Cardiac muscle cell (in vitro differentiated cells and primary cell): ENCODE results near the gene CNOT2. TPM values are rescaled to one million over a fixed set of nuclear protein-coding genes. Genes with fewer than 3 reads are reported as not detected.

Experiments
- DNase-seq, 2 donors: peaks; one replicate each; pipeline versions ENCODE4 v3.0.0 to v3.0.0-alpha.2; 2010 to 2017; ENCODE audit warnings: low read depth in 1 of 2, low spot score in 1 of 2
- H3K27ac ChIP-seq: fragments of 200-600 bp; sonication (generic); 2 replicates; pipeline ENCODE4 v1.5.1; 2016
- H3K27me3 ChIP-seq: fragments of 200-600 bp; sonication (generic); 2 replicates; pipeline ENCODE4 v1.6.0; 2016; ENCODE audit warnings: control low read depth
- H3K36me3 ChIP-seq: fragments of 200-600 bp; sonication (generic); 2 replicates; pipeline ENCODE4 v1.5.1; 2016; ENCODE audit warnings: control low read depth
- H3K4me1 ChIP-seq: fragments of 200-600 bp; sonication (generic); 2 replicates; pipeline ENCODE4 v1.8.1; 2017; ENCODE audit warnings: low read depth, mild to moderate bottlenecking, mixed run types
- H3K4me3 ChIP-seq: fragments of 200-600 bp; sonication (generic); 2 replicates; pipeline ENCODE4 v1.5.1; 2016; ENCODE audit warnings: mild to moderate bottlenecking
- H3K9me3 ChIP-seq: fragments of 200-600 bp; sonication (generic); 2 replicates; pipeline ENCODE4 v1.5.1; 2017; ENCODE audit warnings: low read depth, mild to moderate bottlenecking, control low read depth
- polyA plus RNA-seq: library from polyadenylated mRNA; unstranded; fragments of >200 nt; fragmentation: Nextera tagmentation; extraction: Ambion mirVana; gene quantifications from 2 replicates; pipeline ENCODE4 v1.2.1, GENCODE V29; 2016
- total RNA-seq: library from RNA; depleted of rRNA; stranded (reverse); fragments of >200 nt; gene quantifications from 2 replicates; pipeline ENCODE4 v1.2.3, GENCODE V29; 2016
- TF ChIP-seq, protein P1 (sequence below): IDR thresholded peaks from 2 replicates; pipeline ENCODE4 v1.5.1; 2012; ENCODE audit warnings: low read depth, mild to moderate bottlenecking, low read length

The CNOT2 gene
- total and polyA plus RNA-seq, 2 experiments from 2014 or later = 77.6 to 113 TPM

DNA sequence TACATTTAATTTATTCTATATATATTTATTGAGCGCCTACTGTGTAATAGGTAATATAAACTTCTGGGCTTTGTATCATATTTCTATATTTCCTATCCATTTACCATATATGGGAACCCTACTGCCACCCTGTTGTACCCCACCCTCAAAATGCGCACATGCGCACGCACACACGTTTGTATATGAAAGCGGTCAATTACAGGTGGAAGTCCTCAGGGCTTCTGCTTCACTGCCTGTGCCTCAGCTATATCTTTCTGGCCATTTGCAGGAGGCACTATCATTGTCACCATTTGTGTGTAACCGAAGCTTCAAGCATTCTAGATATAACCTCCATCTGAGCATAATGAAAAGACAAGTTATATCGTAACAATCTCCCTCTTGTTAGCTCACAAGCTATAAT, 91.5 kb downstream of the CNOT2 start:
- DNase-seq = no peak
- Histone ChIP-seq H3K27me3 (no peaks in the 10 kb centered on the region), H3K27ac (no peak overlapping the region), H3K4me3 (no peak overlapping the region), H3K36me3 (peaks cover 34% of the 10 kb centered on the region), H3K9me3 (no peaks in the 10 kb centered on the region), H3K4me1 (no peaks in the 10 kb centered on the region)
- TF ChIP-seq, protein P1, sequence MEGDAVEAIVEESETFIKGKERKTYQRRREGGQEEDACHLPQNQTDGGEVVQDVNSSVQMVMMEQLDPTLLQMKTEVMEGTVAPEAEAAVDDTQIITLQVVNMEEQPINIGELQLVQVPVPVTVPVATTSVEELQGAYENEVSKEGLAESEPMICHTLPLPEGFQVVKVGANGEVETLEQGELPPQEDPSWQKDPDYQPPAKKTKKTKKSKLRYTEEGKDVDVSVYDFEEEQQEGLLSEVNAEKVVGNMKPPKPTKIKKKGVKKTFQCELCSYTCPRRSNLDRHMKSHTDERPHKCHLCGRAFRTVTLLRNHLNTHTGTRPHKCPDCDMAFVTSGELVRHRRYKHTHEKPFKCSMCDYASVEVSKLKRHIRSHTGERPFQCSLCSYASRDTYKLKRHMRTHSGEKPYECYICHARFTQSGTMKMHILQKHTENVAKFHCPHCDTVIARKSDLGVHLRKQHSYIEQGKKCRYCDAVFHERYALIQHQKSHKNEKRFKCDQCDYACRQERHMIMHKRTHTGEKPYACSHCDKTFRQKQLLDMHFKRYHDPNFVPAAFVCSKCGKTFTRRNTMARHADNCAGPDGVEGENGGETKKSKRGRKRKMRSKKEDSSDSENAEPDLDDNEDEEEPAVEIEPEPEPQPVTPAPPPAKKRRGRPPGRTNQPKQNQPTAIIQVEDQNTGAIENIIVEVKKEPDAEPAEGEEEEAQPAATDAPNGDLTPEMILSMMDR = no peak

DNA sequence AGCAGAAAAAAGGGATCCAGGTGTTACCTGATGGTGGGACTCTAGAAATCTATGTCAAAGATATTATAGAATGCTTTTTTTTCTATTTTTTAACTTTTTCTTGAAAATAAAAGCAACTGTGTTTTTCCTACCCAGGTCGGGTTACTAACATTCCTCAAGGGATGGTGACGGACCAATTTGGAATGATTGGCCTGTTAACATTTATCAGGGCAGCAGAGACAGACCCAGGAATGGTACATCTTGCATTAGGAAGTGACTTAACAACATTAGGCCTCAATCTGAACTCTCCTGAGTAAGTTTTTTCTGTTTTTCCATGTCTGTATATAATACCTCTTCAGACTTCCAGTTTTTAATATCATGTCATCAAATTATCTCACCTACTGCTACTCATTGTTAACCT, 95.3 kb downstream of the CNOT2 start:
- DNase-seq = no peak
- Histone ChIP-seq H3K27me3 (no peaks in the 10 kb centered on the region), H3K36me3 (peaks cover 62% of the 10 kb centered on the region), H3K27ac (no peak overlapping the region), H3K9me3 (no peaks in the 10 kb centered on the region), H3K4me3 (no peak overlapping the region), H3K4me1 (no peaks in the 10 kb centered on the region)
- TF ChIP-seq, protein P1 = no peak

DNA sequence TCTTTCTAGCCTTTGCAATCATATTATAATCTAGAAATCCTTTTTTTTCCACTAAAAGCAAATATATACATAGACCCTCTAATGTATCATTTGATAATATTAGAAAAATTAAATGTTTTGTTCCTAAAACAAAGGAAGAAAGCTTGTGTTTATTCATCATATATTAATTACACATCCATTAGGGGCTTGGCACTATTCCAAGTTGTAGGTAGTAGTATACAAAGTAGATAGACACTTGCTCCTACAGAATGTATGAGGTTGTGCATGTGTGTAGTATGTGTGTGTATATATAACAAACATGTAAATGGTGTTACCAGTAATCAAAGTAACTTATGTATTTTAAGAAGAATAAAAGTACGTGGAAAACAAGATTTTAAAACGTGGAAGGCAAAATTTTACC, 107.8 kb downstream of the CNOT2 start:
- Histone ChIP-seq H3K36me3 (peaks cover 33% of the 10 kb centered on the region), H3K4me1 (no peaks in the 10 kb centered on the region), H3K4me3 (no peak overlapping the region), H3K9me3 (no peaks in the 10 kb centered on the region), H3K27me3 (no peaks in the 10 kb centered on the region), H3K27ac (no peak overlapping the region)
- TF ChIP-seq, protein P1 = no peak
- no peak for DNase-seq

DNA sequence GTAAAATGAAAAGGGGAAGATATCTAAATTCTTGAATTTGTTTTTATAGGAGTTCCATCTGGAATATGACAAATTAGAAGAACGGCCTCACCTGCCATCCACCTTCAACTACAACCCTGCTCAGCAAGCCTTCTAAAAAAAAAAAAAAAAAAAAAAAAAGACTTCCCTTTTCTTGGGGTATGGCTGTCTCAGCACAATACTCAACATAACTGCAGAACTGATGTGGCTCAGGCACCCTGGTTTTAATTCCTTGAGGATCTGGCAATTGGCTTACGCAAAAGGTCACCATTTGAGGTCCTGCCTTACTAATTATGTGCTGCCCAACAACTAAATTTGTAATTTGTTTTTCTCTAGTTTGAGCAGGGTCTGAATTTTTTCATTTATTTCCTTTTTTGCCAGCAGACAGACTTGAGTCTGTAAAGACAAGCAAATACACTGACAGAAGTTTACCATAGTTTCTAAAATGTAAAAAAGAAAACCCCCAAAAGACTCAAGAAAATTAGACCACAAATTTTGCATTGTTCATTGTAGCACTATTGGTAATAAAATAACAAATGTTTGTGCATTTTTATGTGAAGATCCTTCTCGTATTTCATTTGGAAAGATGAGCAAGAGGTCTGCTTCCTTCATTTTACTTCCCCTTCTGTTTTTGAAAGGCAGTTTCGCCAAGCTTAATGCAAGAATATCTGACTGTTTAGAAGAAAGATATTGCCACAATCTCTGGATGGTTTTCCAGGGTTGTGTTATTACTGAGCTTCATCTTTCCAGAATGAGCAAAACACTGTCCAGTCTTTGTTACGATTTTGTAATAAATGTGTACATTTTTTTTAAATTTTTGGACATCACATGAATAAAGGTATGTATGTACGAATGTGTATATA, 110.8 kb downstream of the CNOT2 start:
- H3K27me3 ChIP-seq = no peaks in the 10 kb centered on the region
- no peaks in the 10 kb centered on the region for H3K9me3 ChIP-seq
- peaks cover 21% of the 10 kb centered on the region for H3K36me3 ChIP-seq
- TF ChIP-seq, protein P1 = no peak
- H3K27ac ChIP-seq = no peak overlapping the region
- H3K4me3 ChIP-seq = no peak overlapping the region
- DNase-seq = no peak
- no peaks in the 10 kb centered on the region for H3K4me1 ChIP-seq

DNA sequence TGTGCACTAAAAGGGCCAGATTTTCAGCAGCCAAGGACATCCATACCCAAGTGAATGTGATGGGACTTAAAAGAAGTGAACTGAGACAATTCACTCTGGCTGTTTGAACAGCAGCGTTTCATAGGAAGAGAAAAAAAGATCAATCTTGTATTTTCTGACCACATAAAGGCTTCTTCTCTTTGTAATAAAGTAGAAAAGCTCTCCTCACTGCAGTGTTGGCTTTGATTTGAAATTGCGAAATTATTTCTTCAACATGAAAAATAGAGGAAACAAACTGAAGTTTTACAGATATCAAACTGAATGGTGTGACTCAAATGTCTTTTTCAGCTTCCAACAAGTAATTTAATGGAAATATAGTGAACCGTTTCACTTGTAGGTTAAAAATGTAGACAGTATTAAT, 111.6 kb downstream of the CNOT2 start:
- no peaks in the 10 kb centered on the region for H3K27me3 ChIP-seq
- TF ChIP-seq, protein P1 = no peak

More for the DNA sequence above, 111.6 kb downstream of the CNOT2 start:
- Histone ChIP-seq H3K4me1 (no peaks in the 10 kb centered on the region), H3K36me3 (peaks cover 21% of the 10 kb centered on the region), H3K27ac (no peak overlapping the region), H3K9me3 (no peaks in the 10 kb centered on the region), H3K4me3 (no peak overlapping the region)
- DNase-seq = peak in 1 of 2 donors; percentile 66
